Mesenchymal stem cell (in vitro differentiated cells and primary cell): Measurements from ENCODE around the gene RPS27L. TPM values are rescaled to one million over a fixed set of nuclear protein-coding genes. Genes with fewer than 3 reads are reported as not detected.

Experiments
- DNase-seq: peaks from one replicate; pipeline ENCODE4 v3.0.0-alpha.2; 2013
- H2AFZ ChIP-seq: one replicate; pipeline ENCODE4 v1.6.1; 2013; ENCODE audit warnings: low read depth, mild to moderate bottlenecking, control low read depth, inconsistent platforms, low read length, moderate library complexity
- H2AK5ac ChIP-seq: 2 replicates; pipeline ENCODE4 v1.6.1; 2013; ENCODE audit warnings: low read length, moderate library complexity, mild to moderate bottlenecking, inconsistent platforms; ENCODE audit not compliant: severe bottlenecking
- H2BK120ac ChIP-seq: one replicate; pipeline ENCODE4 v1.6.1; 2013; ENCODE audit warnings: low read depth, mild to moderate bottlenecking, inconsistent platforms, low read length, moderate library complexity
- H2BK12ac ChIP-seq, 2 experiments: one replicate each; pipeline ENCODE4 v1.6.1; 2013; ENCODE audit warnings: inconsistent platforms in 2 of 2, low read length in 2 of 2, mild to moderate bottlenecking in 2 of 2, moderate library complexity in 2 of 2, control low read depth in 1 of 2
- H2BK15ac ChIP-seq: one replicate; pipeline ENCODE4 v1.6.1; 2013; ENCODE audit warnings: mild to moderate bottlenecking, low read depth, inconsistent platforms; ENCODE audit not compliant: poor library complexity, severe bottlenecking
- H2BK5ac ChIP-seq: 2 replicates; pipeline ENCODE4 v1.6.1; 2013; ENCODE audit warnings: low read depth, mild to moderate bottlenecking, low read length, control low read depth, inconsistent platforms; ENCODE audit not compliant: poor library complexity, severe bottlenecking
- H3K14ac ChIP-seq, 2 experiments: one replicate each; pipeline ENCODE4 v1.6.1; 2013; ENCODE audit warnings: inconsistent platforms in 2 of 2, low read length in 2 of 2, control low read depth in 1 of 2, mild to moderate bottlenecking in 1 of 2, moderate library complexity in 1 of 2
- H3K18ac ChIP-seq, 2 experiments: one replicate each; pipeline ENCODE4 v1.6.1; 2013; ENCODE audit warnings: inconsistent platforms in 2 of 2, low read length in 2 of 2, control low read depth in 1 of 2, low read depth in 1 of 2, mild to moderate bottlenecking in 1 of 2
- H3K23ac ChIP-seq, 2 experiments: one replicate each; pipeline ENCODE4 v1.6.1; 2013; ENCODE audit warnings: inconsistent platforms in 2 of 2, low read length in 2 of 2, mild to moderate bottlenecking in 2 of 2, moderate library complexity in 2 of 2, control low read depth in 1 of 2
- H3K27ac ChIP-seq: 2 replicates; pipeline ENCODE4 v1.5.1; 2013; ENCODE audit warnings: mild to moderate bottlenecking, moderate library complexity, low read length, control low read depth, inconsistent platforms; ENCODE audit not compliant: poor library complexity, severe bottlenecking
- H3K27me3 ChIP-seq, 2 experiments: 2 replicates each; pipeline versions ENCODE4 v1.6.1 to v1.7.0; 2013; ENCODE audit warnings: low read length in 2 of 2, mild to moderate bottlenecking in 2 of 2, moderate library complexity in 2 of 2, control low read depth in 1 of 2, inconsistent platforms in 1 of 2; ENCODE audit not compliant: control insufficient read depth in 1 of 2, insufficient read depth in 1 of 2
- H3K36me3 ChIP-seq, 2 experiments: 2 replicates each; pipeline versions ENCODE4 v1.6.1 to v1.7.0; 2013; ENCODE audit warnings: low read length in 2 of 2, control low read depth in 1 of 2, inconsistent platforms in 1 of 2, low read depth in 1 of 2, mild to moderate bottlenecking in 1 of 2; ENCODE audit not compliant: insufficient read depth in 2 of 2, control insufficient read depth in 1 of 2
- H3K4ac ChIP-seq, 2 experiments: one replicate each; pipeline ENCODE4 v1.6.1; 2013; ENCODE audit warnings: inconsistent platforms in 2 of 2, low read length in 2 of 2, mild to moderate bottlenecking in 2 of 2, moderate library complexity in 2 of 2, control low read depth in 1 of 2, low read depth in 1 of 2
- H3K4me1 ChIP-seq: 2 replicates; pipeline ENCODE4 v1.6.1; 2013; ENCODE audit warnings: low read depth, low read length, control low read depth; ENCODE audit not compliant: control insufficient read depth, insufficient read depth
- H3K4me2 ChIP-seq: 2 replicates; pipeline ENCODE4 v1.6.1; 2013; ENCODE audit warnings: low read length, mild to moderate bottlenecking, inconsistent platforms; ENCODE audit not compliant: poor library complexity, severe bottlenecking
- H3K4me3 ChIP-seq, 2 experiments: 2 replicates each; pipeline versions ENCODE4 v1.5.1 to v1.7.0; 2013; ENCODE audit warnings: low read length in 2 of 2, mild to moderate bottlenecking in 2 of 2, control low read depth in 1 of 2, low read depth in 1 of 2; ENCODE audit not compliant: insufficient read depth in 1 of 2
- H3K79me1 ChIP-seq: replicated peaks from 2 replicates; pipeline ENCODE4 v1.6.1; 2013; ENCODE audit warnings: mild to moderate bottlenecking, control low read depth, low read length, inconsistent platforms; ENCODE audit not compliant: poor library complexity, severe bottlenecking
- H3K9ac ChIP-seq: 2 replicates; pipeline ENCODE4 v1.7.0; 2013; ENCODE audit warnings: mild to moderate bottlenecking, low read length, moderate library complexity
- H3K9me3 ChIP-seq: 2 replicates; pipeline ENCODE4 v1.7.0; 2013; ENCODE audit warnings: mild to moderate bottlenecking, low read length; ENCODE audit not compliant: control insufficient read depth
- H4K8ac ChIP-seq: one replicate; pipeline ENCODE4 v1.6.1; 2013; ENCODE audit warnings: inconsistent platforms, mild to moderate bottlenecking, low read length, moderate library complexity
- H4K91ac ChIP-seq: one replicate; pipeline ENCODE4 v1.6.1; 2013; ENCODE audit warnings: mild to moderate bottlenecking, low read length, inconsistent platforms
- whole genome bisulfite sequencing: methylation state at CpG from one replicate; pipeline ENCODE4 v1.1.7; 2013; ENCODE audit warnings: mixed read lengths; 5-methylcytosine and 5-hydroxymethylcytosine counted together
- polyA plus RNA-seq, 2 experiments: library from polyadenylated mRNA; stranded (reverse); fragments of 200-250 nt; gene quantifications; one replicate each; pipeline ENCODE4 v1.2.3, GENCODE V29; 2013

The RPS27L gene
- polyA plus RNA-seq (2013, experiment 1 of 2): 252 TPM
- polyA plus RNA-seq (2013, experiment 2 of 2): 272 TPM

GRCh38 chr15:63157118-63157843, at the start of gene RPS27L:
RPS27L (minus strand) TSS chr15:63157477; CDS start chr15:63157405, 72 bp downstream.
- Histone ChIP-seq H3K36me3 (peaks cover 8 to 37% of the 10 kb centered on the region in 2 experiments), H2BK12ac (peak within 1 kb of the TSS; percentile 31 to 66), H3K9me3 (no peaks in the 10 kb centered on the region), H3K4me3 (peak within 1 kb of the TSS; percentile 90 to 92), H2BK5ac (peak within 1 kb of the TSS; percentile 100), H3K27ac (peak within 1 kb of the TSS; percentile 100), H3K9ac (peak within 1 kb of the TSS; percentile 99), H2AK5ac (peak within 1 kb of the TSS; percentile 95), H3K18ac (peak within 1 kb of the TSS; percentile 96 to 99), H3K4me1 (peaks cover 4% of the 10 kb centered on the region), H2BK15ac (peak within 1 kb of the TSS; percentile 96), H3K14ac (peak within 1 kb of the TSS; percentile 47 to 98), H4K91ac (peak within 1 kb of the TSS; percentile 98), H3K27me3 (no peaks in the 10 kb centered on the region), H2AFZ (peak within 1 kb of the TSS; percentile 73), H3K4ac (peak within 1 kb of the TSS; percentile 97 to 98), H3K23ac (peak within 1 kb of the TSS; percentile 79 to 99), H3K4me2 (peak within 1 kb of the TSS; percentile 73), H4K8ac (peak within 1 kb of the TSS; percentile 99), H2BK120ac (peak within 1 kb of the TSS; percentile 83), H3K79me1 (peaks cover 4% of the 10 kb centered on the region)
- DNase-seq: peak; percentile 97
- under 1% methylated on average over 52 of the region's 60 CpGs for WGBS

GRCh38 chr15:63206079-63206478, 48.8 kb upstream of the RPS27L start:
- Histone ChIP-seq H2AK5ac (no peak overlapping the region), H2BK5ac (no peak overlapping the region), H2BK15ac (no peak overlapping the region), H3K27ac (no peak overlapping the region), H3K36me3 (no peaks in the 10 kb centered on the region), H3K9ac (no peak overlapping the region), H3K4me1 (peaks cover 6% of the 10 kb centered on the region), H3K9me3 (no peaks in the 10 kb centered on the region), H2BK12ac (no peak overlapping the region), H3K79me1 (peaks cover 26% of the 10 kb centered on the region), H3K27me3 (no peaks in the 10 kb centered on the region), H3K23ac (no peak overlapping the region), H3K18ac (no peak overlapping the region), H3K14ac (no peak overlapping the region), H2BK120ac (no peak overlapping the region), H4K8ac (no peak overlapping the region), H3K4me2 (no peak overlapping the region), H3K4ac (no peak overlapping the region), H4K91ac (no peak overlapping the region), H2AFZ (no peak overlapping the region), H3K4me3 (no peak overlapping the region)
- no peak for DNase-seq
- 100% methylated on average over 1 of the region's 2 CpGs for WGBS

- peaks cover 7% of the 10 kb centered on the region for H3K4me1 ChIP-seq
- WGBS: 75% methylated on average over 8 of the region's 9 CpGs
These were observed 46.3 kb upstream of the RPS27L start for GRCh38 chr15:63203451-63204090.

GRCh38 chr15:63202861-63203260, 45.6 kb upstream of the RPS27L start:
- H3K23ac ChIP-seq: no peak overlapping the region
- H2AFZ ChIP-seq: no peak overlapping the region
- no peak overlapping the region for H2BK12ac ChIP-seq
- H3K4me3 ChIP-seq: no peak overlapping the region
- H2AK5ac ChIP-seq: peak overlapping the region; percentile 61
- no peak overlapping the region for H4K8ac ChIP-seq
- no peaks in the 10 kb centered on the region for H3K36me3 ChIP-seq
- peak overlapping the region; percentile 71 for H3K27ac ChIP-seq
- WGBS: 56% methylated on average over 5 of the region's 5 CpGs
- H3K9ac ChIP-seq: no peak overlapping the region
- no peak for DNase-seq
- H3K4ac ChIP-seq: no peak overlapping the region
- no peaks in the 10 kb centered on the region for H3K9me3 ChIP-seq
- no peak overlapping the region for H2BK120ac ChIP-seq
- H3K18ac ChIP-seq: no peak overlapping the region
- no peak overlapping the region for H4K91ac ChIP-seq
- H3K14ac ChIP-seq: no peak overlapping the region
- no peak overlapping the region for H2BK15ac ChIP-seq
- H3K27me3 ChIP-seq: no peaks in the 10 kb centered on the region
- H3K79me1 ChIP-seq: peaks cover 18% of the 10 kb centered on the region
- peaks cover 7% of the 10 kb centered on the region for H3K4me1 ChIP-seq
- no peak overlapping the region for H2BK5ac ChIP-seq
- no peak overlapping the region for H3K4me2 ChIP-seq

More at GRCh38 chr15:63203451-63204090, 46.3 kb upstream of the RPS27L start:
- Histone ChIP-seq H2BK120ac (no peak overlapping the region), H2AFZ (no peak overlapping the region), H3K9me3 (no peaks in the 10 kb centered on the region), H2BK15ac (no peak overlapping the region), H3K27ac (peak overlapping the region; percentile 47), H2AK5ac (no peak overlapping the region), H3K4ac (no peak overlapping the region), H2BK12ac (no peak overlapping the region), H4K8ac (no peak overlapping the region), H3K27me3 (no peaks in the 10 kb centered on the region), H3K18ac (peak overlapping the region in 1 of 2 experiments; percentile 32), H4K91ac (no peak overlapping the region), H3K36me3 (no peaks in the 10 kb centered on the region), H3K79me1 (peaks cover 20% of the 10 kb centered on the region), H2BK5ac (no peak overlapping the region), H3K4me2 (no peak overlapping the region), H3K9ac (no peak overlapping the region), H3K4me3 (no peak overlapping the region), H3K23ac (no peak overlapping the region), H3K14ac (no peak overlapping the region)
- no peak for DNase-seq
